Left lung (tissue), 10 donors: ENCODE measurements around the gene PCSK5. TPM values are rescaled to one million over a fixed set of nuclear protein-coding genes. Genes with fewer than 3 reads are reported as not detected.
A peak's percentile ranks its signal among the peaks of the same experiment; 100 is the strongest.

Source experiments
- ATAC-seq: fragments of 200-7000 bp; cut with Tn5 transposase; one replicate; pipeline ENCODE4 v1.9.1; 2020; ENCODE audit warnings: moderate library complexity
- DNase-seq, 4 donors: peaks; one replicate each; pipeline ENCODE4 v3.0.0-alpha.2; 2013 to 2020
- H3K27ac ChIP-seq, 2 donors: fragments of 200-600 bp; sonication (generic) in 1 of 2; one replicate each; pipeline versions ENCODE4 v1.5.0 to v1.8.0; 2020 to 2021
- H3K27me3 ChIP-seq, 2 donors: fragments of 200-600 bp; sonication (generic) in 1 of 2; one replicate each; pipeline versions ENCODE4 v1.5.0 to v1.8.0; 2020 to 2021
- H3K36me3 ChIP-seq, 2 donors: fragments of 200-600 bp; sonication (generic) in 1 of 2; one replicate each; pipeline versions ENCODE4 v1.5.0 to v1.8.0; 2020 to 2021
- H3K4me1 ChIP-seq, 2 donors: fragments of 200-600 bp; one replicate each; pipeline ENCODE4 v1.8.0; 2021
- H3K4me3 ChIP-seq, 2 donors: fragments of 200-600 bp; sonication (generic) in 1 of 2; one replicate each; pipeline versions ENCODE4 v1.5.0 to v1.8.0; 2020 to 2021; ENCODE audit warnings: mild to moderate bottlenecking in 1 of 2
- H3K9me3 ChIP-seq, 2 donors: fragments of 200-600 bp; sonication (generic) in 1 of 2; one replicate each; pipeline versions ENCODE4 v1.5.0 to v1.8.0; 2020 to 2021
- intact Hi-C, 2 donors: fragments of 100-400 bp; cut with DNase I; formaldehyde crosslinking; loops; one replicate each; pipeline versions ENCODE4 v1.11.2 to v1.14.2; 2022
- polyA plus RNA-seq, 6 donors: library from polyadenylated mRNA; unstranded; fragments of 120-200 nt; gene quantifications; one replicate each; pipeline ENCODE4 v1.2.1, GENCODE V29; 2013; ENCODE audit not compliant: insufficient read length in 6 of 6
- total RNA-seq, 2 donors: library from RNA; stranded (reverse); fragmentation: NEBNext Ultra II Directional; extraction: Animal tissue kit (Norgen Biotek cat#: 25700); gene quantifications; one replicate each; pipeline ENCODE4 v1.2.1, GENCODE V29; 2021
- TF ChIP-seq, protein P1 (sequence below), 2 donors: fragments of 200-600 bp; sonication (generic) in 1 of 2; IDR thresholded peaks; one replicate each; pipeline versions ENCODE4 v1.5.0 to v1.8.0; 2021; ENCODE audit warnings: antibody characterized with exemption in 2 of 2
- donor health status: DM: no; HTN: yes; CAD: no.
- donor health status: DM: no; HTN: no; CAD: no.

The PCSK5 gene
- total and polyA plus RNA-seq, 8 donors = 6.8 to 20.3 (median 11.3) TPM

DNA sequence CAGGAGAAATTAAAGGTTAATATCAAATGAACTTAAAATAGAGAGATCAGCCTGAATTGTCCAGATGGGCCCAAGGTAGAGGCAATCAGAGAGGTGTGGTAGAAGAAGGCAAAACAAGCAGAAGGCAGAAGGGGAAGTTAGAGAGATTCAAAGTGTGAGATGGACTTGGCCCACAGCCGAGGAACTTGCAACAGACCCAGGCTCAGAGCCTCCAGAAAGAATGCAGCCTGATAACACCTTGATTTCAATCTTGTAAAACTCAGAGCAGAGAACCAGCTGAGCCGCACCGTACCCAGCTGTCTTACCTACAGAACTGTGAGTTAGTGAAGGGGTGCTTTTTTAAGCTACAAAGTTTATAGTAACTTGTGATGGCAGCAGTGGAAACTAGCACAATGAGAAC, 312.9 kb downstream of the PCSK5 start:
- TF ChIP-seq, protein P1, sequence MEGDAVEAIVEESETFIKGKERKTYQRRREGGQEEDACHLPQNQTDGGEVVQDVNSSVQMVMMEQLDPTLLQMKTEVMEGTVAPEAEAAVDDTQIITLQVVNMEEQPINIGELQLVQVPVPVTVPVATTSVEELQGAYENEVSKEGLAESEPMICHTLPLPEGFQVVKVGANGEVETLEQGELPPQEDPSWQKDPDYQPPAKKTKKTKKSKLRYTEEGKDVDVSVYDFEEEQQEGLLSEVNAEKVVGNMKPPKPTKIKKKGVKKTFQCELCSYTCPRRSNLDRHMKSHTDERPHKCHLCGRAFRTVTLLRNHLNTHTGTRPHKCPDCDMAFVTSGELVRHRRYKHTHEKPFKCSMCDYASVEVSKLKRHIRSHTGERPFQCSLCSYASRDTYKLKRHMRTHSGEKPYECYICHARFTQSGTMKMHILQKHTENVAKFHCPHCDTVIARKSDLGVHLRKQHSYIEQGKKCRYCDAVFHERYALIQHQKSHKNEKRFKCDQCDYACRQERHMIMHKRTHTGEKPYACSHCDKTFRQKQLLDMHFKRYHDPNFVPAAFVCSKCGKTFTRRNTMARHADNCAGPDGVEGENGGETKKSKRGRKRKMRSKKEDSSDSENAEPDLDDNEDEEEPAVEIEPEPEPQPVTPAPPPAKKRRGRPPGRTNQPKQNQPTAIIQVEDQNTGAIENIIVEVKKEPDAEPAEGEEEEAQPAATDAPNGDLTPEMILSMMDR (IDR thresholded peaks at IDR 0.05) = no peak
- intact Hi-C loops = no loop called here
- no peaks in the 10 kb centered on the region for H3K27me3 ChIP-seq
- no peaks in the 10 kb centered on the region for H3K36me3 ChIP-seq
- peak in 1 of 4 donors; percentile 49 for DNase-seq
- ATAC-seq = peak; percentile 66
- H3K9me3 ChIP-seq = no peaks in the 10 kb centered on the region
- H3K27ac ChIP-seq = no peak overlapping the region
- no peak overlapping the region for H3K4me3 ChIP-seq
- no peaks in the 10 kb centered on the region for H3K4me1 ChIP-seq

DNA sequence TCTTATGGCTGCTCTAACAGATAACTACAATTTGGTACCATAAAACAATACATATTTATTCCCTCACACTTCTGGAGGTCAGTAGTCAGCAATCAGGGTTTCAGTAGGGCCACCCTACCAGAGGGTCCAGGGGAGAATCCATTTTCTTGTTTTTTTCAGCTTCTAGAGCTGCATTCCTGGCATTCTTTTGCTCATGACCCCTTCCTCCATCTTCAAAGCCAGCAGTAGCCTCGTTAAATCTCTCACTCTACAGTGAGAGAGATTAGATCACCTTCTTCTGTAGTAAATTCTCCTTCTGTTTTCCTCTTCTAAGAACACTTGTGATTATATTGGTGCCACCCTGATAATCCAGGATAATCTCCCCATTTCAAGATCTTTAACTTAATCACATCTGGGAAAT, 316.3 kb downstream of the PCSK5 start:
- intact Hi-C loops = no loop called here
- TF ChIP-seq, protein P1 (IDR thresholded peaks at IDR 0.05) = no peak
- Histone ChIP-seq H3K27ac (no peak overlapping the region), H3K4me1 (no peaks in the 10 kb centered on the region), H3K9me3 (no peaks in the 10 kb centered on the region), H3K27me3 (no peaks in the 10 kb centered on the region), H3K4me3 (no peak overlapping the region), H3K36me3 (no peaks in the 10 kb centered on the region)
- DNase-seq = no peak
- ATAC-seq = no peak

DNA sequence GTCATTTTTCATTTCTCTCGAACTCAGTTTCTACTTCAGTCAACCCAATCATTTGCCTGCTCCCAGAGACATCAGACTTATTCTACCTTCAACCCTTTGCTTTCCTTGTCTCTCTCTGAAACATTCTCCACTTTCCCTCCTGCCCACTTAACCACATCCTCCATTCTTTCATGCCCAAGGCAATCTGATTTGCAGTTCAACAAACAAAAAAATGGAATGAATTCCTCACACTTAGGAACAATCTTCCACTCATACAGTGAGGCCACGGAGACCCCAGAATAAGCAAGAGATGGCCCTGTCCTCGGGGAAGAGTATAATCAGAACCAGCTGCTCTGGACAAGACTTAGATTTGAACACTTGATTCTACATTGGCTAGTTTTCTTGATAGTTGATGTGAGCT, 323.3 kb downstream of the PCSK5 start:
- no peaks in the 10 kb centered on the region for H3K36me3 ChIP-seq
- no peak overlapping the region for H3K4me3 ChIP-seq
- DNase-seq (no peak), ATAC-seq (no peak)
- TF ChIP-seq, protein P1 (IDR thresholded peaks at IDR 0.05) = no peak
- no peak overlapping the region for H3K27ac ChIP-seq
- intact Hi-C loops = no loop called here
- H3K27me3 ChIP-seq = no peaks in the 10 kb centered on the region
- H3K4me1 ChIP-seq = no peaks in the 10 kb centered on the region
- no peaks in the 10 kb centered on the region for H3K9me3 ChIP-seq

DNA sequence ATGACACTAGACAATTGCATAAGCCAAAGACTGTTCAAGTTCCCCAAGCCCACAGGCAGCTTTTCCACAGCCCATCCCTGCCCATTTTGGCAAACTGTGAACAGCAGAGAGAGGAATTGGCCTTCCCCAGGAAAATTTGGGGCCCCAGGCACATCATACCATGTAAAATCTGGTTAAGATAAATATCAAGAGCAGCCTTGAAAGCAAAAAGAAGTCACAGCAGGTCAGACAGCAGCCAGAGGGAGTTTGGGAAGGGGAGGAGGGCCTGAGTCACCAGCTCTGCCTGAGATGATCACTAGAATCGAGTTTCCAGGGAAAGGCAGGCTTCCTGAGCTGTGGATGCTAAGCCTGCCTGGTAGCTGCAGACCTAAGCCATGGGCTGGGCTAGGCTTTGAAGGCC, 324.6 kb downstream of the PCSK5 start:
- DNase-seq (no peak), ATAC-seq (peak; percentile 62)
- no peaks in the 10 kb centered on the region for H3K4me1 ChIP-seq
- H3K27ac ChIP-seq = no peak overlapping the region
- no peak overlapping the region for H3K4me3 ChIP-seq
- intact Hi-C loops = no loop called here
- no peaks in the 10 kb centered on the region for H3K36me3 ChIP-seq
- no peaks in the 10 kb centered on the region for H3K27me3 ChIP-seq
- H3K9me3 ChIP-seq = no peaks in the 10 kb centered on the region
- TF ChIP-seq, protein P1 (IDR thresholded peaks at IDR 0.05) = no peak

DNA sequence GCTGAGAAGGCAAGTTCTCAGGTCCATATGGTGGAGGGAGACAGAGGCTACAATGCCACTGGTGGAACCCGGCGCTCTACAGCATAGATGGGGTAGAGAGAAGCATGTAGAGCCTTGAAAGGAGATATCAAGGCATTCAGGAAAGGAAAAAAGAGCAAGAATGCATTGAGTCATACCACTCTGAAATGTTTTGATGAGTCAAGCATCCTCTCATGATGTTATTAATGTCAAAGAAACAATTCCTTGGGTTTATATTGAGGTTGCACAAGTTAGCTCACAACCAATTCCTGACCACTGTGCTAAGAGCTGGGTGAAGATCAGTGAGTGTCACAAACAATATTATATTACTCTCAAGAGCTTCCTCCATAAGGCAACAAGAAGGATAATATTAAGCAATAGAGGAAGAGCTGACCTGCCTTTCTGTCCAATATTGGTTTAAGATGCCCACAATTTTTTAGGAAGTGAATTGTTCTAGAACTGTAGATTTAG, 325.7 kb downstream of the PCSK5 start:
- DNase-seq (no peak), ATAC-seq (peak; percentile 64)
- H3K36me3 ChIP-seq = no peaks in the 10 kb centered on the region
- no peaks in the 10 kb centered on the region for H3K4me1 ChIP-seq
- H3K4me3 ChIP-seq = no peak overlapping the region
- intact Hi-C loops = no loop called here
- H3K27me3 ChIP-seq = no peaks in the 10 kb centered on the region
- no peaks in the 10 kb centered on the region for H3K9me3 ChIP-seq
- TF ChIP-seq, protein P1 (IDR thresholded peaks at IDR 0.05) = no peak
- H3K27ac ChIP-seq = peak overlapping the region in 1 of 2 donors; percentile 7
